ENCODE measurements around the gene SHOC2. TPM values are rescaled to one million over a fixed set of nuclear protein-coding genes. Genes with fewer than 3 reads are reported as not detected.

SHOC2 gene
- total RNA-seq, 2 experiments from 2014 or later: 34.2 to 35.4 TPM

GRCh38 chr10:110967009-110967630 is 47.7 kb downstream of the SHOC2 start:
- Mint-ChIP-seq H3K27ac (no peak overlapping the region), H3K4me3 (no peak overlapping the region), H3K27me3 (no peaks in the 10 kb centered on the region), H3K4me1 (ENCODE audit: low read depth) (peaks cover 64% of the 10 kb centered on the region), H3K36me3 (ENCODE audit: low read depth) (peaks cover 25% of the 10 kb centered on the region), H3K9me3 (no peaks in the 10 kb centered on the region)
- intact Hi-C loops (cut with micrococcal nuclease): no loop called here
- ChIA-PET CTCF (no interaction called here), POLR2A (no interaction called here)
- no peak for TF ChIP-seq CTCF (IDR thresholded peaks at IDR 0.05)
- no peak for ATAC-seq
- DNase-seq: no peak

- Mint-ChIP-seq H3K4me3 (no peak overlapping the region), H3K27me3 (no peaks in the 10 kb centered on the region), H3K36me3 (ENCODE audit: low read depth) (peaks cover 25% of the 10 kb centered on the region), H3K27ac (no peak overlapping the region), H3K9me3 (no peaks in the 10 kb centered on the region), H3K4me1 (ENCODE audit: low read depth) (peaks cover 64% of the 10 kb centered on the region)
- intact Hi-C loops (cut with micrococcal nuclease): no loop called here
- POLR2A ChIA-PET: no interaction called here
- DNase-seq (no peak), ATAC-seq (no peak)
- no peak for TF ChIP-seq CTCF (IDR thresholded peaks at IDR 0.05)
- CTCF ChIA-PET: no interaction called here
Measured at GRCh38 chr10:110967645-110968044, 48.2 kb downstream of the SHOC2 start.

- TF ChIP-seq CTCF (IDR thresholded peaks at IDR 0.05): no peak
- intact Hi-C loops (cut with micrococcal nuclease): no loop called here
- Mint-ChIP-seq H3K27ac (no peak overlapping the region), H3K36me3 (ENCODE audit: low read depth) (peaks cover 23% of the 10 kb centered on the region), H3K9me3 (no peaks in the 10 kb centered on the region), H3K4me3 (no peak overlapping the region), H3K27me3 (no peaks in the 10 kb centered on the region), H3K4me1 (ENCODE audit: low read depth) (peaks cover 66% of the 10 kb centered on the region)
- ChIA-PET POLR2A (no interaction called here), CTCF (no interaction called here)
- DNase-seq (no peak), ATAC-seq (no peak)
Measured at GRCh38 chr10:110969183-110969582, 49.8 kb downstream of the SHOC2 start.

GRCh38 chr10:110971638-110972037 is 52.2 kb downstream of the SHOC2 start:
- POLR2A ChIA-PET: no interaction called here
- DNase-seq (no peak), ATAC-seq (no peak)
- TF ChIP-seq CTCF (IDR thresholded peaks at IDR 0.05): no peak
- no peaks in the 10 kb centered on the region for H3K9me3 Mint-ChIP-seq
- H3K36me3 Mint-ChIP-seq (ENCODE audit: low read depth): peaks cover 21% of the 10 kb centered on the region
- H3K27me3 Mint-ChIP-seq: no peaks in the 10 kb centered on the region
- H3K4me1 Mint-ChIP-seq (ENCODE audit: low read depth): peaks cover 50% of the 10 kb centered on the region
- no peak overlapping the region for H3K4me3 Mint-ChIP-seq
- no peak overlapping the region for H3K27ac Mint-ChIP-seq
- CTCF ChIA-PET: interaction anchor here (0.6 kb wide), 1 partner anchor 330 kb away, joined by 3 read pairs; no protein-coding TSS in a partner anchor
- intact Hi-C loops (cut with micrococcal nuclease): no loop called here

GRCh38 chr10:110972231-110973134 is 53.1 kb downstream of the SHOC2 start:
- peaks cover 20% of the 10 kb centered on the region for H3K36me3 Mint-ChIP-seq (ENCODE audit: low read depth)
- intact Hi-C loops (cut with micrococcal nuclease): no loop called here
- no peak overlapping the region for H3K4me3 Mint-ChIP-seq
- ChIA-PET CTCF (no interaction called here), POLR2A (no interaction called here)
- no peak overlapping the region for H3K27ac Mint-ChIP-seq
- no peaks in the 10 kb centered on the region for H3K9me3 Mint-ChIP-seq
- ATAC-seq (no peak), DNase-seq (no peak)
- peaks cover 43% of the 10 kb centered on the region for H3K4me1 Mint-ChIP-seq (ENCODE audit: low read depth)
- H3K27me3 Mint-ChIP-seq: no peaks in the 10 kb centered on the region
- no peak for TF ChIP-seq CTCF (IDR thresholded peaks at IDR 0.05)
